H1 (cell line): ENCODE results near the gene USP26. TPM values are rescaled to one million over a fixed set of nuclear protein-coding genes. Genes with fewer than 3 reads are reported as not detected.

Experiments used
- CTCF ChIA-PET: fragments of 300-600 bp; sonication (Branson Sonifier 250); formaldehyde crosslinking; loops from one replicate; lab custom pipeline; 2021; ENCODE audit not compliant: partially characterized antibody; lab: Charles Lee
- POLR2A ChIA-PET: fragments of 300-600 bp; sonication (Branson Sonifier 250); formaldehyde crosslinking; loops from one replicate; lab custom pipeline; 2021; ENCODE audit warnings: inconsistent platforms; ENCODE audit not compliant: partially characterized antibody; lab: Charles Lee
- DNase-seq, 2 experiments: peaks; one replicate each; pipeline versions ENCODE4 v3.0.0 to v3.0.0-alpha.2; 2010 to 2022; ENCODE audit warnings: low spot score in 2 of 2, low read depth in 1 of 2, mixed read lengths in 1 of 2
- FAIRE-seq: peaks from 2 replicates; lab custom pipeline; 2011; peaks lifted over from hg19 to GRCh38; lab: Jason Lieb, UNC
- H2AFZ ChIP-seq: 2 replicates; pipeline ENCODE4 v1.8.1; 2012; ENCODE audit warnings: low read length, inconsistent platforms
- H2AK5ac ChIP-seq: 2 replicates; pipeline ENCODE4 v1.6.1; 2013; ENCODE audit warnings: low read depth, low read length
- H2BK120ac ChIP-seq: replicated peaks from 2 replicates; pipeline ENCODE3; 2013; ENCODE audit warnings: low read depth, low read length, inconsistent platforms
- H2BK12ac ChIP-seq: 2 replicates; pipeline ENCODE4 v1.6.1; 2013; ENCODE audit warnings: low read depth, low read length
- H2BK15ac ChIP-seq: 2 replicates; pipeline ENCODE4 v1.6.1; 2013; ENCODE audit warnings: low read length
- H2BK20ac ChIP-seq: 2 replicates; pipeline ENCODE4 v1.6.1; 2013; ENCODE audit warnings: low read length
- H2BK5ac ChIP-seq: 2 replicates; pipeline ENCODE4 v1.6.1; 2013; ENCODE audit warnings: low read depth, low read length
- H3K14ac ChIP-seq: 2 replicates; pipeline ENCODE4 v1.6.1; 2013; ENCODE audit warnings: inconsistent platforms; ENCODE audit not compliant: insufficient read length
- H3K18ac ChIP-seq: 2 replicates; pipeline ENCODE4 v1.6.1; 2013; ENCODE audit warnings: low read length; ENCODE audit errors: extremely low read depth
- H3K23ac ChIP-seq: 2 replicates; pipeline ENCODE4 v1.6.1; 2013; ENCODE audit warnings: inconsistent platforms; ENCODE audit not compliant: insufficient read length
- H3K23me2 ChIP-seq: 2 replicates; pipeline ENCODE4 v1.6.1; 2013; ENCODE audit warnings: low read depth, low read length
- H3K27ac ChIP-seq: 2 replicates; pipeline ENCODE4 v1.6.1; 2011; ENCODE audit warnings: low read depth, low read length, inconsistent platforms
- H3K27me3 ChIP-seq, 4 experiments: replicated peaks in 1 of 4; 1 replicate in 1 of 4; 2 replicates in 3 of 4; pipeline versions ENCODE4 v1.6.1 to v1.8.1; 2011 to 2013; ENCODE audit warnings: low read length in 3 of 4, mild to moderate bottlenecking in 3 of 4, inconsistent platforms in 2 of 4, mixed read lengths in 2 of 4, moderate library complexity in 1 of 4; ENCODE audit not compliant: control insufficient read depth in 3 of 4, insufficient read depth in 3 of 4; ENCODE audit errors: extremely low read depth in 1 of 4
- H3K36me3 ChIP-seq, 4 experiments: 2 replicates each; pipeline versions ENCODE4 v1.6.1 to v1.8.1; 2011 to 2013; ENCODE audit warnings: mild to moderate bottlenecking in 4 of 4, low read length in 3 of 4, moderate library complexity in 2 of 4, control low read depth in 1 of 4, inconsistent platforms in 1 of 4; ENCODE audit not compliant: insufficient read depth in 4 of 4, control insufficient read depth in 2 of 4
- H3K4ac ChIP-seq: replicated peaks from 2 replicates; pipeline ENCODE3; 2013; ENCODE audit warnings: low read length, low read depth, mixed read lengths, inconsistent platforms; ENCODE audit not compliant: insufficient read length
- H3K4me1 ChIP-seq, 4 experiments: replicated peaks in 1 of 4; 1 replicate in 1 of 4; 2 replicates in 3 of 4; pipeline versions ENCODE4 v1.6.1 to v1.8.1; 2011 to 2013; ENCODE audit warnings: low read length in 3 of 4, inconsistent platforms in 2 of 4, mixed read lengths in 1 of 4; ENCODE audit not compliant: insufficient read depth in 4 of 4, control insufficient read depth in 3 of 4
- H3K4me2 ChIP-seq, 2 experiments: 2 replicates each; pipeline versions ENCODE4 v1.6.1 to v1.8.1; 2011 to 2013; ENCODE audit warnings: low read depth in 2 of 2, low read length in 2 of 2, control low read depth in 1 of 2, inconsistent platforms in 1 of 2, mild to moderate bottlenecking in 1 of 2; ENCODE audit not compliant: insufficient read depth in 1 of 2
- H3K4me3 ChIP-seq, 4 experiments: fragments of 200-600, 300-600 bp in 1 of 4; sonication (generic), shearing (Covaris generic), sonication (Bioruptor Twin) in 1 of 4; 2 replicates each; pipeline versions ENCODE4 v1.5.1 to v1.8.1; 2011 to 2016; ENCODE audit warnings: low read length in 4 of 4, low read depth in 3 of 4, control low read depth in 2 of 4, inconsistent platforms in 2 of 4, mild to moderate bottlenecking in 2 of 4, mixed read lengths in 1 of 4, moderate library complexity in 1 of 4; ENCODE audit not compliant: insufficient read depth in 2 of 4; ENCODE audit errors: extremely low read depth in 1 of 4
- H3K56ac ChIP-seq: replicated peaks from 2 replicates; pipeline ENCODE3; 2013; ENCODE audit warnings: low read depth, mild to moderate bottlenecking, mixed read lengths, low read length, inconsistent platforms; ENCODE audit not compliant: insufficient read length
- H3K79me1 ChIP-seq: 2 replicates; pipeline ENCODE4 v1.6.1; 2013; ENCODE audit warnings: low read depth, low read length, control low read depth
- H3K79me2 ChIP-seq, 2 experiments: 2 replicates each; pipeline versions ENCODE4 v1.6.1 to v1.8.1; 2012 to 2013; ENCODE audit warnings: low read length in 2 of 2, mild to moderate bottlenecking in 2 of 2, inconsistent platforms in 1 of 2; ENCODE audit not compliant: insufficient read depth in 2 of 2, control insufficient read depth in 1 of 2
- H3K9ac ChIP-seq, 4 experiments: replicated peaks in 1 of 4; 1 replicate in 1 of 4; 2 replicates in 3 of 4; pipeline versions ENCODE4 v1.6.1 to v1.8.1; 2011 to 2013; ENCODE audit warnings: low read depth in 3 of 4, low read length in 3 of 4, control low read depth in 2 of 4, mild to moderate bottlenecking in 2 of 4, moderate library complexity in 2 of 4, inconsistent platforms in 1 of 4; ENCODE audit errors: extremely low read depth in 1 of 4
- H3K9me3 ChIP-seq, 2 experiments: 2 replicates each; pipeline versions ENCODE4 v1.6.1 to v1.8.1; 2012 to 2013; ENCODE audit warnings: mild to moderate bottlenecking in 2 of 2, moderate library complexity in 2 of 2, control low read depth in 1 of 2, inconsistent platforms in 1 of 2, low read depth in 1 of 2, low read length in 1 of 2, mixed read lengths in 1 of 2; ENCODE audit not compliant: insufficient read depth in 2 of 2
- H4K20me1 ChIP-seq, 2 experiments: replicated peaks in 1 of 2; 2 replicates each; pipeline versions ENCODE3 to v1.8.1; 2011 to 2013; ENCODE audit warnings: inconsistent platforms in 2 of 2, low read length in 2 of 2, mild to moderate bottlenecking in 1 of 2; ENCODE audit not compliant: insufficient read depth in 2 of 2, control insufficient read depth in 1 of 2
- H4K5ac ChIP-seq: 2 replicates; pipeline ENCODE4 v1.6.1; 2013; ENCODE audit warnings: low read length, low read depth, mixed read lengths, inconsistent platforms; ENCODE audit not compliant: insufficient read length
- H4K8ac ChIP-seq: 2 replicates; pipeline ENCODE4 v1.8.0; 2013; ENCODE audit warnings: mild to moderate bottlenecking, moderate library complexity, low read length, inconsistent platforms; ENCODE audit not compliant: insufficient read depth; ENCODE audit errors: extremely low read depth
- H4K91ac ChIP-seq: replicated peaks from 2 replicates; pipeline ENCODE3; 2013; ENCODE audit warnings: low read length, mixed read lengths, inconsistent platforms; ENCODE audit not compliant: insufficient read length
- BRCA1 ChIP-seq: IDR thresholded peaks from 2 replicates; pipeline ENCODE4 v1.6.1; 2012; ENCODE audit warnings: low read depth, low read length, improper control_type of control experiment
- CHD2 ChIP-seq: IDR thresholded peaks from 2 replicates; pipeline ENCODE4 v1.6.1; 2012; ENCODE audit warnings: low read length, improper control_type of control experiment
- E2F6 ChIP-seq: IDR thresholded peaks from 2 replicates; pipeline ENCODE4 v1.6.1; 2012; ENCODE audit warnings: inconsistent platforms
- JUND ChIP-seq: IDR thresholded peaks from 2 replicates; pipeline ENCODE4 v1.6.1; 2011; ENCODE audit warnings: mild to moderate bottlenecking, improper control_type of control experiment, low read length
- MAFK ChIP-seq: IDR thresholded peaks from 2 replicates; pipeline ENCODE4 v1.6.1; 2012; ENCODE audit warnings: low read depth, mild to moderate bottlenecking, improper control_type of control experiment, low read length
- POLR2A ChIP-seq, 2 experiments: IDR thresholded peaks; 1 replicate in 1 of 2; 2 replicates in 1 of 2; pipeline ENCODE4 v1.6.1; 2011; ENCODE audit warnings: low read depth in 2 of 2, low read length in 2 of 2, mild to moderate bottlenecking in 2 of 2; ENCODE audit errors: control extremely low read depth in 1 of 2
- RNF2 ChIP-seq: fragments of 200-900, 300-1000 bp; sonication (generic); IDR thresholded peaks from 2 replicates; pipeline ENCODE4 v1.7.1; 2016; ENCODE audit warnings: borderline replicate concordance, low read depth, mild to moderate bottlenecking, antibody characterized with exemption, low read length; ENCODE audit not compliant: poor library complexity, severe bottlenecking; ENCODE audit errors: missing control alignments
- SUZ12 ChIP-seq: fragments of 200-600 bp; sonication (generic); IDR thresholded peaks from 2 replicates; pipeline ENCODE4 v1.6.1; 2012; ENCODE audit warnings: mild to moderate bottlenecking, inconsistent platforms, low read length, moderate library complexity, mixed read lengths
- TAF7 ChIP-seq: optimal IDR thresholded peaks from 2 replicates; pipeline ENCODE3; 2011; ENCODE audit warnings: low read depth, mild to moderate bottlenecking, inconsistent platforms, low read length, moderate library complexity, borderline replicate concordance
- WGBS, 2 experiments: shearing (Covaris generic) in 1 of 2; methylation state at CpG; one replicate each; pipeline versions ENCODE4 v1.1.6 to v1.1.7; 2013 to 2015; ENCODE audit warnings: low lambda C conversion rate in 2 of 2, mixed read lengths in 2 of 2, inconsistent platforms in 1 of 2, low coverage in 1 of 2, missing lambda C conversion rate in 1 of 2; ENCODE audit not compliant: insufficient replicate concordance in 2 of 2, insufficient coverage in 1 of 2, insufficient read length in 1 of 2; ENCODE audit errors: extremely low coverage in 1 of 2, missing lambda C conversion rate in 1 of 2; 5-methylcytosine and 5-hydroxymethylcytosine counted together
- polyA plus RNA-seq, 7 experiments: library from polyadenylated mRNA; depleted of rRNA in 3 of 7; stranded (reverse) in 5 of 7; unstranded in 2 of 7; fragments of >200 nt in 5 of 7; fragments of 200-250 nt in 2 of 7; gene quantifications; 1 replicate in 5 of 7; 2 replicates in 1 of 7; 4 replicates in 1 of 7; pipeline versions ENCODE4 v1.2.1 to v1.2.3, GENCODE V29; 2011 to 2013; ENCODE audit warnings: missing spikeins in 2 of 7, mixed read lengths in 2 of 7
- total RNA-seq: library from RNA; stranded (reverse); fragmentation: NEBNext Ultra II Directional; extraction: Animal tissue kit (Norgen Biotek cat#: 25700); gene quantifications from 2 replicates; pipeline ENCODE4 v1.2.1, GENCODE V29; 2021
- TF ChIP-seq, protein P1 (sequence below): IDR thresholded peaks from 2 replicates; pipeline ENCODE4 v1.6.1; 2012; ENCODE audit warnings: low read length, inconsistent platforms

USP26 gene
- total and polyA plus RNA-seq, 2 of the 8 experiments (the other 6 are each of a cell fraction or from before 2014, with no cell fraction given) = not detected

- no peak overlapping the region for H3K4me3 ChIP-seq
- no peak overlapping the region for H4K8ac ChIP-seq
- H3K4me2 ChIP-seq = no peak overlapping the region
- no peak overlapping the region for H3K14ac ChIP-seq
- CTCF ChIA-PET = interaction anchor here (1.2 kb wide), 1 partner anchor 9 kb away, joined by 3 read pairs; no protein-coding TSS in a partner anchor
- H3K79me2 ChIP-seq = no peaks in the 10 kb centered on the region
- H4K20me1 ChIP-seq = no peaks in the 10 kb centered on the region
- POLR2A ChIA-PET = no interaction called here
- H2AFZ ChIP-seq = no peak overlapping the region
- no peak overlapping the region for H4K5ac ChIP-seq
- no peak overlapping the region for H2BK5ac ChIP-seq
- no peak for FAIRE-seq
- H3K36me3 ChIP-seq = no peaks in the 10 kb centered on the region
- no peak overlapping the region for H2BK12ac ChIP-seq
- no peak overlapping the region for H4K91ac ChIP-seq
- no peak overlapping the region for H3K18ac ChIP-seq
- no peaks in the 10 kb centered on the region for H3K79me1 ChIP-seq
- H3K27ac ChIP-seq = no peak overlapping the region
- 81% methylated on average over 3 of the region's 3 CpGs; no CpG with 5 or more reads in 1 of the 2 experiments for WGBS, 2 experiments
- no peaks in the 10 kb centered on the region for H3K4me1 ChIP-seq
- H2BK120ac ChIP-seq = no peak overlapping the region
- H3K27me3 ChIP-seq = no peaks in the 10 kb centered on the region
- no peak overlapping the region for H3K4ac ChIP-seq
- H2AK5ac ChIP-seq = no peak overlapping the region
- H3K9ac ChIP-seq = no peak overlapping the region
- H2BK20ac ChIP-seq = no peak overlapping the region
- H3K9me3 ChIP-seq = no peaks in the 10 kb centered on the region
- no peak overlapping the region for H3K56ac ChIP-seq
- no peak overlapping the region for H3K23ac ChIP-seq
- DNase-seq = no peak
- no peaks in the 10 kb centered on the region for H3K23me2 ChIP-seq
- H2BK15ac ChIP-seq = no peak overlapping the region
- no peak for TF ChIP-seq CHD2
- no peak for TF ChIP-seq MAFK
- TF ChIP-seq E2F6 = no peak
- TF ChIP-seq SUZ12 = no peak
- TF ChIP-seq, protein P1, sequence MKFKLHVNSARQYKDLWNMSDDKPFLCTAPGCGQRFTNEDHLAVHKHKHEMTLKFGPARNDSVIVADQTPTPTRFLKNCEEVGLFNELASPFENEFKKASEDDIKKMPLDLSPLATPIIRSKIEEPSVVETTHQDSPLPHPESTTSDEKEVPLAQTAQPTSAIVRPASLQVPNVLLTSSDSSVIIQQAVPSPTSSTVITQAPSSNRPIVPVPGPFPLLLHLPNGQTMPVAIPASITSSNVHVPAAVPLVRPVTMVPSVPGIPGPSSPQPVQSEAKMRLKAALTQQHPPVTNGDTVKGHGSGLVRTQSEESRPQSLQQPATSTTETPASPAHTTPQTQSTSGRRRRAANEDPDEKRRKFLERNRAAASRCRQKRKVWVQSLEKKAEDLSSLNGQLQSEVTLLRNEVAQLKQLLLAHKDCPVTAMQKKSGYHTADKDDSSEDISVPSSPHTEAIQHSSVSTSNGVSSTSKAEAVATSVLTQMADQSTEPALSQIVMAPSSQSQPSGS = no peak
- no peak for TF ChIP-seq BRCA1
- no peak for TF ChIP-seq POLR2A (IDR thresholded peaks at IDR 0.05; ENCODE audit: control extremely low read depth in 1 of 2, low read depth in 2 of 2, low read length in 2 of 2)
- no peak for TF ChIP-seq RNF2
- no peak for TF ChIP-seq TAF7
- no peak for TF ChIP-seq JUND
Measured at GRCh38 chrX:133085785-133086184, 11.1 kb downstream of the USP26 start.
